Mesenchymal stem cell (in vitro differentiated cells and primary cell): ENCODE results near the gene CHRND.

Experiments
- DNase-seq: peaks from one replicate; pipeline ENCODE4 v3.0.0-alpha.2; 2013
- H2AFZ ChIP-seq: one replicate; pipeline ENCODE4 v1.6.1; 2013; ENCODE audit warnings: low read depth, mild to moderate bottlenecking, control low read depth, inconsistent platforms, low read length, moderate library complexity
- H2AK5ac ChIP-seq: 2 replicates; pipeline ENCODE4 v1.6.1; 2013; ENCODE audit warnings: low read length, moderate library complexity, mild to moderate bottlenecking, inconsistent platforms; ENCODE audit not compliant: severe bottlenecking
- H2BK120ac ChIP-seq: one replicate; pipeline ENCODE4 v1.6.1; 2013; ENCODE audit warnings: low read depth, mild to moderate bottlenecking, inconsistent platforms, low read length, moderate library complexity
- H2BK12ac ChIP-seq, 2 experiments: one replicate each; pipeline ENCODE4 v1.6.1; 2013; ENCODE audit warnings: inconsistent platforms in 2 of 2, low read length in 2 of 2, mild to moderate bottlenecking in 2 of 2, moderate library complexity in 2 of 2, control low read depth in 1 of 2
- H2BK15ac ChIP-seq: one replicate; pipeline ENCODE4 v1.6.1; 2013; ENCODE audit warnings: mild to moderate bottlenecking, low read depth, inconsistent platforms; ENCODE audit not compliant: poor library complexity, severe bottlenecking
- H2BK5ac ChIP-seq: 2 replicates; pipeline ENCODE4 v1.6.1; 2013; ENCODE audit warnings: low read depth, mild to moderate bottlenecking, low read length, control low read depth, inconsistent platforms; ENCODE audit not compliant: poor library complexity, severe bottlenecking
- H3K14ac ChIP-seq, 2 experiments: one replicate each; pipeline ENCODE4 v1.6.1; 2013; ENCODE audit warnings: inconsistent platforms in 2 of 2, low read length in 2 of 2, control low read depth in 1 of 2, mild to moderate bottlenecking in 1 of 2, moderate library complexity in 1 of 2
- H3K18ac ChIP-seq, 2 experiments: one replicate each; pipeline ENCODE4 v1.6.1; 2013; ENCODE audit warnings: inconsistent platforms in 2 of 2, low read length in 2 of 2, control low read depth in 1 of 2, low read depth in 1 of 2, mild to moderate bottlenecking in 1 of 2
- H3K23ac ChIP-seq, 2 experiments: one replicate each; pipeline ENCODE4 v1.6.1; 2013; ENCODE audit warnings: inconsistent platforms in 2 of 2, low read length in 2 of 2, mild to moderate bottlenecking in 2 of 2, moderate library complexity in 2 of 2, control low read depth in 1 of 2
- H3K27ac ChIP-seq: 2 replicates; pipeline ENCODE4 v1.5.1; 2013; ENCODE audit warnings: mild to moderate bottlenecking, moderate library complexity, low read length, control low read depth, inconsistent platforms; ENCODE audit not compliant: poor library complexity, severe bottlenecking
- H3K27me3 ChIP-seq, 2 experiments: 2 replicates each; pipeline versions ENCODE4 v1.6.1 to v1.7.0; 2013; ENCODE audit warnings: low read length in 2 of 2, mild to moderate bottlenecking in 2 of 2, moderate library complexity in 2 of 2, control low read depth in 1 of 2, inconsistent platforms in 1 of 2; ENCODE audit not compliant: control insufficient read depth in 1 of 2, insufficient read depth in 1 of 2
- H3K36me3 ChIP-seq, 2 experiments: 2 replicates each; pipeline versions ENCODE4 v1.6.1 to v1.7.0; 2013; ENCODE audit warnings: low read length in 2 of 2, control low read depth in 1 of 2, inconsistent platforms in 1 of 2, low read depth in 1 of 2, mild to moderate bottlenecking in 1 of 2; ENCODE audit not compliant: insufficient read depth in 2 of 2, control insufficient read depth in 1 of 2
- H3K4ac ChIP-seq, 2 experiments: one replicate each; pipeline ENCODE4 v1.6.1; 2013; ENCODE audit warnings: inconsistent platforms in 2 of 2, low read length in 2 of 2, mild to moderate bottlenecking in 2 of 2, moderate library complexity in 2 of 2, control low read depth in 1 of 2, low read depth in 1 of 2
- H3K4me1 ChIP-seq: 2 replicates; pipeline ENCODE4 v1.6.1; 2013; ENCODE audit warnings: low read depth, low read length, control low read depth; ENCODE audit not compliant: control insufficient read depth, insufficient read depth
- H3K4me2 ChIP-seq: 2 replicates; pipeline ENCODE4 v1.6.1; 2013; ENCODE audit warnings: low read length, mild to moderate bottlenecking, inconsistent platforms; ENCODE audit not compliant: poor library complexity, severe bottlenecking
- H3K4me3 ChIP-seq, 2 experiments: 2 replicates each; pipeline versions ENCODE4 v1.5.1 to v1.7.0; 2013; ENCODE audit warnings: low read length in 2 of 2, mild to moderate bottlenecking in 2 of 2, control low read depth in 1 of 2, low read depth in 1 of 2; ENCODE audit not compliant: insufficient read depth in 1 of 2
- H3K79me1 ChIP-seq: replicated peaks from 2 replicates; pipeline ENCODE4 v1.6.1; 2013; ENCODE audit warnings: mild to moderate bottlenecking, control low read depth, low read length, inconsistent platforms; ENCODE audit not compliant: poor library complexity, severe bottlenecking
- H3K9ac ChIP-seq: 2 replicates; pipeline ENCODE4 v1.7.0; 2013; ENCODE audit warnings: mild to moderate bottlenecking, low read length, moderate library complexity
- H3K9me3 ChIP-seq: 2 replicates; pipeline ENCODE4 v1.7.0; 2013; ENCODE audit warnings: mild to moderate bottlenecking, low read length; ENCODE audit not compliant: control insufficient read depth
- H4K8ac ChIP-seq: one replicate; pipeline ENCODE4 v1.6.1; 2013; ENCODE audit warnings: inconsistent platforms, mild to moderate bottlenecking, low read length, moderate library complexity
- H4K91ac ChIP-seq: one replicate; pipeline ENCODE4 v1.6.1; 2013; ENCODE audit warnings: mild to moderate bottlenecking, low read length, inconsistent platforms
- WGBS: methylation state at CpG from one replicate; pipeline ENCODE4 v1.1.7; 2013; ENCODE audit warnings: mixed read lengths; 5-methylcytosine and 5-hydroxymethylcytosine counted together

CHRND gene

DNA sequence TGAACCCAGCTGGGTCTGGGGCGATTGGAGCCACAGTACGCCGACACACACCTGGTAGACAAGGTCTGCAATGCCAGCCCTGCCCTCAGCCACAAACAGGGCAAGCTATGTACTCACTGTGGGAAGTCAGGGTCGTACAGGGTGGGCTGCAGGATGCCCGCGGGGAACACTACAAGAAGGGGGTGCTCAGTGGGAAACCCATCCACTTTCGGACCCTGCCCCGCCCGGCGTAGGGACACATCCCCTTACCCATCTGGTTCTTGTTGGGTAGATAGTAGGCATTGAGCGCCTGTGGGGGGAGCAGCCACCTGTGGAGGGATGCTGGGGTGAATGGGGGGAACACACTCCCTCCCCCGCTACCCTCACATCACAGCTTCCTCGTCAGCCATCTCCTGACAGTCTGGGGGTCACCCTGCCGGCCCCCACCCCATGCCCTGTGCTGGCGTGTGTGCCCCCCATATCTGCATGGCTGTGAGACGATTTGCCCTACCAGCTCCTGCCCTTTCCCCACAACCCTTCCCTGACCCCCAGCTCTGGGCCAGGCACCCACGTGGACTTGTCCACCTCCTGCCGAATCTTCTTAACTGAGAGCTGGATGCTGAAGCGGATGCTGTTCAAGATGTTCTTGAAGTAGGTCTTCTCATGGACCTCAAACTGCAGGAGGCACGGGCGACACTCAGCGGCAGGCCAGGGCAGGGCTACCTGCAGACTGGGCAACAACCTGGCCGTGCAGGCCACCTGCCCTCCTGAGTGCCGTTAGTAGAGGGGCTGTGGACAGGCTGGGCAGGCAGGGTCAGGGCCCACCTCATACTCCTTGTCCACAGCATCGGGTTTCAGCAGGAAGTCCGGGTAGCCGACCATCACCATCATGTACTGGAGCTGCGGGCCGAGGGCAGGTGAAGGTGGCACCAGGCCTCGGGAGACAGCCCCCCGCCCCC lies 43.4 kb upstream of the CHRND start:
- 86% methylated on average over 27 of the region's 31 CpGs for WGBS
- peak overlapping the region in 1 of 2 experiments; percentile 15 for H3K14ac ChIP-seq
- no peak overlapping the region for H2AFZ ChIP-seq
- no peak overlapping the region for H2AK5ac ChIP-seq
- peaks cover 12% of the 10 kb centered on the region for H3K4me1 ChIP-seq
- H2BK5ac ChIP-seq: no peak overlapping the region
- H3K4me3 ChIP-seq: no peak overlapping the region
- no peak for DNase-seq
- H4K91ac ChIP-seq: no peak overlapping the region
- H3K9me3 ChIP-seq: no peaks in the 10 kb centered on the region
- no peak overlapping the region for H3K18ac ChIP-seq
- H2BK120ac ChIP-seq: no peak overlapping the region
- H3K23ac ChIP-seq: no peak overlapping the region
- H3K36me3 ChIP-seq: no peaks in the 10 kb centered on the region
- H3K79me1 ChIP-seq: no peaks in the 10 kb centered on the region
- no peak overlapping the region for H3K4ac ChIP-seq
- H3K4me2 ChIP-seq: no peak overlapping the region
- no peak overlapping the region for H3K9ac ChIP-seq
- peaks cover 77 to 78% of the 10 kb centered on the region in 2 experiments for H3K27me3 ChIP-seq
- H2BK12ac ChIP-seq: no peak overlapping the region
- H2BK15ac ChIP-seq: no peak overlapping the region
- H4K8ac ChIP-seq: no peak overlapping the region
- H3K27ac ChIP-seq: no peak overlapping the region

DNA sequence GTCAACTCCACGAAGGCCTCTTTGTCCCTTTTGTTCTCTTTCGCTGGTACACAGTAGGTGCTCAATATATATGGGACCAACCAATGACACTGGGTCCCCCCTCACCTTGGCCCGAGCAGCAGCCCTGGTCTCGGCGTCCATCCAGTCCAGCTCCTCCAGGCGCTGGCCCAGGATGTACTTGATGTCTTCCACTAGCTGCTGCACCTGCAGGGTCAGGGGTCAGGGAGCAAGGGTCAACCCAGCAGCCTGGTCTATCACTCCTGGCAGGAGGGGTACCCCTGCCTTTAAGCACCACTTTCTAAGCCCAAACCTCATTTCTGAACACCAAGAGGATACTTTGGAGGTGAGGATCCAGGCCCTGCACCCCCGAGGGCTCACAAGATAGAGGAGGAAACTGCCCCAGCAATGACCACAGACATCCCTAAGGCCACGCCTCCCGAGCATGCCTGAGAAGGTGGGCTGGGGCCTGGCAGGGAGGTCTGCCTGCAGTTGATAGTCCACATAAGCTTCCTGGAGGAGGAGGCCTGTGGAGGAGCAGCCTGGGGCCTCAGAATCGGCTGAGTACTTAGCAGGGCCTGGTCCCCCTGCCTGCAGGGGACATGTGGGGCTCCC lies 42.5 kb upstream of the CHRND start:
- H4K8ac ChIP-seq: no peak overlapping the region
- no peak overlapping the region for H3K4me2 ChIP-seq
- H3K18ac ChIP-seq: no peak overlapping the region
- no peak for DNase-seq
- H3K79me1 ChIP-seq: no peaks in the 10 kb centered on the region
- no peak overlapping the region for H2BK15ac ChIP-seq
- no peak overlapping the region for H3K9ac ChIP-seq
- no peak overlapping the region for H2BK5ac ChIP-seq
- WGBS: 84% methylated on average over 10 of the region's 10 CpGs
- no peak overlapping the region for H2BK120ac ChIP-seq
- H2AK5ac ChIP-seq: no peak overlapping the region
- no peak overlapping the region for H3K4me3 ChIP-seq
- H3K4me1 ChIP-seq: peaks cover 14% of the 10 kb centered on the region
- H3K14ac ChIP-seq: no peak overlapping the region
- no peak overlapping the region for H4K91ac ChIP-seq
- no peaks in the 10 kb centered on the region for H3K9me3 ChIP-seq
- no peak overlapping the region for H2BK12ac ChIP-seq
- H3K27ac ChIP-seq: no peak overlapping the region
- H3K36me3 ChIP-seq: no peaks in the 10 kb centered on the region
- no peak overlapping the region for H2AFZ ChIP-seq
- no peak overlapping the region for H3K4ac ChIP-seq
- H3K23ac ChIP-seq: no peak overlapping the region
- H3K27me3 ChIP-seq: peaks cover 74 to 76% of the 10 kb centered on the region in 2 experiments

DNA sequence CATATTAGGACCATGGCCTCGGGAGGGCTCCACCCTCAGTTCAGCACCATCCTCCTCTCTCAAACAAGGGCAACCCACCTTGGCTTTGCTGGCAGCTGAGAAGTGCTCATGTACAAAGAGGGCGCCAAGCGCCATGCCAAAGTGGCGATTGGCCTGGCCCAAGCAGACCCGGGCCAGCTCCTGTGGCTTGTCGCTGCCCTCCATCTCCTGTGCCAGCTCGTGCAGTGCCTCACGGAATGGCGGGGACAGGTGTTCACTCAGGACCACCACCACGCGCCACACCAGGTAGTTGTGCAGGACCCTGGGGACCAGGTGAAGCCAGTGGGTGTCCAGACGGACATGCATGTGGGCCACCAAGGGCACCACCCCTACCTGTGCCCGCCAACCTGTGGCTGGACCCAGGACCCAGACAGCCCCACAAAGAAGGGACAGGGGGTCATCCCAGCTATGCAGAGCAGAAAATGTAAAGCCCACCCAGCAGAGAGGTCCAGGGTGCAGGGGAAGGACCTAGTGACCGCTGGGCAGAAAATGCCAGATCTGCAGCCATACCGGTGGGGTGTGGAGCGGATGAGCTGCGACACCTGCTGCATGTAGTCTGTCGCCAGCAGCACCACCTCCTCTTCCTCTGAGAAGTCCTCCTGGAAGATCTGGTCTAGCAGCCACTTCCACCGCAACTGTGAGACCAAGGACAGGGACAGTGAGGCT lies 41.9 kb upstream of the CHRND start:
- Histone ChIP-seq H2BK5ac (no peak overlapping the region), H3K23ac (no peak overlapping the region), H3K9ac (no peak overlapping the region), H4K8ac (no peak overlapping the region), H3K27ac (no peak overlapping the region), H3K4me2 (no peak overlapping the region), H4K91ac (no peak overlapping the region), H3K4ac (no peak overlapping the region), H2AFZ (no peak overlapping the region), H2BK15ac (no peak overlapping the region), H3K4me3 (no peak overlapping the region), H3K14ac (no peak overlapping the region), H3K18ac (no peak overlapping the region), H3K79me1 (no peaks in the 10 kb centered on the region), H3K27me3 (peaks cover 75 to 78% of the 10 kb centered on the region in 2 experiments), H2AK5ac (no peak overlapping the region), H3K4me1 (peaks cover 14% of the 10 kb centered on the region), H2BK120ac (no peak overlapping the region), H3K36me3 (no peaks in the 10 kb centered on the region), H2BK12ac (no peak overlapping the region), H3K9me3 (no peaks in the 10 kb centered on the region)
- no peak for DNase-seq
- WGBS: 96% methylated on average over 19 of the region's 19 CpGs
